WTC11 (cell line): ENCODE measurements around the gene GAB2.

Experiments
- ATF2 ChIP-seq: sonication (generic); formaldehyde crosslinking; IDR thresholded peaks from 2 replicates; pipeline ENCODE4 v1.8.1; 2022; ENCODE audit warnings: low read depth, missing genetic modification reagents, borderline replicate concordance
- CTCF ChIP-seq: fragments of 200-600 bp; IDR thresholded peaks from 2 replicates; pipeline ENCODE4 v1.8.0; 2022; ENCODE audit warnings: antibody characterized with exemption
- FOXJ3 ChIP-seq: sonication (generic); formaldehyde crosslinking; IDR thresholded peaks from 2 replicates; pipeline ENCODE4 v1.9.0; 2021; ENCODE audit warnings: missing genetic modification reagents, mild to moderate bottlenecking, borderline replicate concordance
- FOXP1 ChIP-seq: sonication (generic); formaldehyde crosslinking; IDR thresholded peaks from 2 replicates; pipeline ENCODE4 v1.8.0; 2022; ENCODE audit warnings: missing genetic modification reagents, mild to moderate bottlenecking, moderate library complexity, borderline replicate concordance
- FOXP4 ChIP-seq: sonication (generic); formaldehyde crosslinking; IDR thresholded peaks from 2 replicates; pipeline ENCODE4 v1.8.0; 2022; ENCODE audit warnings: mild to moderate bottlenecking, missing genetic modification reagents
- JUN ChIP-seq: sonication (generic); formaldehyde crosslinking; IDR thresholded peaks from 2 replicates; pipeline ENCODE4 v1.8.0; 2023; ENCODE audit warnings: mild to moderate bottlenecking, missing genetic modification reagents
- MAX ChIP-seq: sonication (generic); formaldehyde crosslinking; IDR thresholded peaks from 2 replicates; pipeline ENCODE4 v1.8.0; 2022; ENCODE audit warnings: mild to moderate bottlenecking, missing genetic modification reagents
- ZNF512 ChIP-seq: sonication (generic); formaldehyde crosslinking; IDR thresholded peaks from 2 replicates; pipeline ENCODE4 v1.8.1; 2022; ENCODE audit warnings: missing genetic modification reagents, borderline replicate concordance
- TF ChIP-seq, protein P1 (sequence below): sonication (generic); formaldehyde crosslinking; IDR thresholded peaks from 2 replicates; pipeline ENCODE4 v1.8.1; 2023; ENCODE audit warnings: mild to moderate bottlenecking, missing genetic modification reagents, moderate library complexity
- TF ChIP-seq, protein P2 (sequence below): sonication (generic); formaldehyde crosslinking; IDR thresholded peaks from 2 replicates; pipeline ENCODE4 v1.8.1; 2022; ENCODE audit warnings: mild to moderate bottlenecking, missing genetic modification reagents, moderate library complexity, borderline replicate concordance

DNA sequence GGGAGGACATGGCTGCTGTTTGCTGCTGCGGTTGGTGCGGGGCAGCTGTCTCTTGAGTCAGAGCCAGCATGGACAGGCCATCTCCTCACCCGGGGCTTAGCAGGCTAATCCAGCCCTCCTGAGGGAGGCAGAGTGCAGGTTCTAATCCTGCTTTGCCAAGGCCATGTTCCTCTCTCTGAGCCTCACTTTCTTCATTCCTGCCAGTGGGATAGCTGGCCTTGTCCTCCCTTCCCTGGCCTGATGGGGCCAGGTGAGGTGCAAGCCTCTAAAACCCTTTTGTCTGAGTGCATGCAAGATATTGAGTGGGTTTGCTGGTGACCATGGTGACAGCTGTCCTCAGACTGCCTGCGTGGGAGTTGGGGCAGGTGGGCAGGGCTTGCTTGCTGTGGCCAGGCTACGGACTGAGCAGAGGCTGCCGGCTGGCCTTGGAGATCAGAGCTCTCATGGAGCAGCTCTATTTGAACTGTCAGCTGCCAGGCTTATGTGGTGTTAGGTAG is 225.3 kb downstream of the GAB2 start:
- no peak for TF ChIP-seq CTCF
- TF ChIP-seq ATF2 (CRISPR knock-in tag): no peak
- TF ChIP-seq FOXJ3 (CRISPR knock-in tag): no peak
- no peak for TF ChIP-seq FOXP1
- TF ChIP-seq, protein P1, sequence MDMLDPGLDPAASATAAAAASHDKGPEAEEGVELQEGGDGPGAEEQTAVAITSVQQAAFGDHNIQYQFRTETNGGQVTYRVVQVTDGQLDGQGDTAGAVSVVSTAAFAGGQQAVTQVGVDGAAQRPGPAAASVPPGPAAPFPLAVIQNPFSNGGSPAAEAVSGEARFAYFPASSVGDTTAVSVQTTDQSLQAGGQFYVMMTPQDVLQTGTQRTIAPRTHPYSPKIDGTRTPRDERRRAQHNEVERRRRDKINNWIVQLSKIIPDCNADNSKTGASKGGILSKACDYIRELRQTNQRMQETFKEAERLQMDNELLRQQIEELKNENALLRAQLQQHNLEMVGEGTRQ (CRISPR knock-in tag): no peak
- TF ChIP-seq, protein P2, sequence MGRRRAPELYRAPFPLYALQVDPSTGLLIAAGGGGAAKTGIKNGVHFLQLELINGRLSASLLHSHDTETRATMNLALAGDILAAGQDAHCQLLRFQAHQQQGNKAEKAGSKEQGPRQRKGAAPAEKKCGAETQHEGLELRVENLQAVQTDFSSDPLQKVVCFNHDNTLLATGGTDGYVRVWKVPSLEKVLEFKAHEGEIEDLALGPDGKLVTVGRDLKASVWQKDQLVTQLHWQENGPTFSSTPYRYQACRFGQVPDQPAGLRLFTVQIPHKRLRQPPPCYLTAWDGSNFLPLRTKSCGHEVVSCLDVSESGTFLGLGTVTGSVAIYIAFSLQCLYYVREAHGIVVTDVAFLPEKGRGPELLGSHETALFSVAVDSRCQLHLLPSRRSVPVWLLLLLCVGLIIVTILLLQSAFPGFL (CRISPR knock-in tag): no peak
- TF ChIP-seq FOXP4 (CRISPR knock-in tag): no peak
- TF ChIP-seq ZNF512 (CRISPR knock-in tag): no peak
- no peak for TF ChIP-seq MAX (CRISPR knock-in tag)
- no peak for TF ChIP-seq JUN (CRISPR knock-in tag)
